Measurements from ENCODE around the gene LGALS7. TPM values are rescaled to one million over a fixed set of nuclear protein-coding genes. Genes with fewer than 3 reads are reported as not detected.

Gene LGALS7
- total and polyA plus RNA-seq, 2 of the 13 experiments (the other 11 are each of a cell fraction or from before 2014, with no cell fraction given), result 0.73 TPM; not detected in 1

- TF ChIP-seq ZBTB2 (CRISPR knock-in tag; IDR thresholded peaks at IDR 0.05; ENCODE audit: low read depth) (no peak), ZNF75D (CRISPR knock-in tag; IDR thresholded peaks at IDR 0.05; ENCODE audit: borderline replicate concordance) (no peak), REXO4 (CRISPR knock-in tag; IDR thresholded peaks at IDR 0.05; ENCODE audit: borderline replicate concordance) (no peak), ZNF773 (CRISPR knock-in tag; IDR thresholded peaks at IDR 0.05; ENCODE audit: borderline replicate concordance) (no peak), ZNF225 (CRISPR knock-in tag; IDR thresholded peaks at IDR 0.05) (no peak)
Observed at GRCh38 chr19:38803543-38803942, 30.2 kb upstream of the LGALS7 start (continued).

GRCh38 chr19:38801359-38802095 lies 28.2 kb upstream of the LGALS7 start:
- in situ Hi-C loops (cut with HindIII; ENCODE audit: extremely low pct_ligation_motif_present, low pct_unique_long_range_greater_than_20kb), result no loop called here
- Histone ChIP-seq H3K79me2 (ENCODE audit: insufficient read depth, low read length) (no peaks in the 10 kb centered on the region), H3K36me3 (replicated peaks in 1 of 2; ENCODE audit: control insufficient read depth in 1 of 2, insufficient read depth in 2 of 2, low read length in 2 of 2) (no peaks in the 10 kb centered on the region), H3K27ac (ENCODE audit: extremely low read length, insufficient read depth, low read length) (no peak overlapping the region), H2AFZ (ENCODE audit: low read length) (no peak overlapping the region), H3K27me3 (ENCODE audit: control insufficient read depth in 1 of 2, insufficient read depth in 2 of 2, low read length in 2 of 2) (no peaks in the 10 kb centered on the region), H3K4me3 (replicated peaks in 1 of 3; ENCODE audit: insufficient read depth in 1 of 3, low read depth in 2 of 3, low read length in 3 of 3) (no peak overlapping the region), H3K9ac (ENCODE audit: insufficient read depth, low read depth, low read length) (no peak overlapping the region), H4K20me1 (ENCODE audit: insufficient read depth, low read length) (no peaks in the 10 kb centered on the region), H3K4me2 (ENCODE audit: low read depth, low read length) (no peak overlapping the region), H3K9me3 (ENCODE audit: low read length) (no peaks in the 10 kb centered on the region), H3K4me1 (ENCODE audit: insufficient read depth, low read length) (peaks cover 12% of the 10 kb centered on the region; the same call in 1 of the 2 replicates)
- intact Hi-C loops (cut with micrococcal nuclease; ENCODE audit: unreplicated experiment), result no loop called here
- ChIA-PET POLR2A (no interaction called here), CTCF (ENCODE audit: low intra/inter-chr PET ratio, low total read pairs) (no interaction called here)
- FAIRE-seq, result no peak
- no TSS peak for BruUV-seq (replicated peaks)
- TF ChIP-seq SIN3B (IDR thresholded peaks at IDR 0.05; ENCODE audit: low read length) (no peak), ZNF441 (CRISPR knock-in tag; IDR thresholded peaks at IDR 0.05; ENCODE audit: borderline replicate concordance) (no peak), KDM4B (CRISPR knock-in tag; IDR thresholded peaks at IDR 0.05) (no peak), MZF1 (CRISPR knock-in tag; IDR thresholded peaks at IDR 0.05; ENCODE audit: borderline replicate concordance) (no peak), MEIS2 (CRISPR knock-in tag; IDR thresholded peaks at IDR 0.05) (no peak), JUND (CRISPR knock-in tag; IDR thresholded peaks at IDR 0.05) (no peak), ZSCAN25 (CRISPR knock-in tag; IDR thresholded peaks at IDR 0.05) (no peak), GFI1 (CRISPR knock-in tag; IDR thresholded peaks at IDR 0.05; ENCODE audit: borderline replicate concordance) (no peak), ZBTB43 (CRISPR knock-in tag; conservative IDR thresholded peaks at IDR 0.05) (no peak), ZNF543 (CRISPR knock-in tag; IDR thresholded peaks at IDR 0.05) (no peak), THAP11 (CRISPR knock-in tag; IDR thresholded peaks at IDR 0.05) (no peak), ADNP (CRISPR knock-in tag; IDR thresholded peaks at IDR 0.05) (no peak), ZNF101 (CRISPR knock-in tag; IDR thresholded peaks at IDR 0.05; ENCODE audit: borderline replicate concordance, low read depth) (no peak), ELF4 (CRISPR knock-in tag; IDR thresholded peaks at IDR 0.05; ENCODE audit: borderline replicate concordance) (no peak), AHR (CRISPR knock-in tag; IDR thresholded peaks at IDR 0.05) (no peak), CHCHD3 (CRISPR knock-in tag; IDR thresholded peaks at IDR 0.05) (no peak), ZNF235 (CRISPR knock-in tag; IDR thresholded peaks at IDR 0.05; ENCODE audit: borderline replicate concordance) (no peak), MTF2 (CRISPR knock-in tag; IDR thresholded peaks at IDR 0.05; ENCODE audit: borderline replicate concordance) (no peak), KLF9 (CRISPR knock-in tag; IDR thresholded peaks at IDR 0.05; ENCODE audit: low read depth) (no peak)
- WGBS (ENCODE audit: low lambda C conversion rate), result 91% methylated on average over 7 of the region's 12 CpGs
- DNase-seq (ENCODE audit: low spot score), result no peak
- ATAC-seq, result no peak

Measured in HepG2 (cell line).